ENCODE data around the gene POU4F2.

POU4F2 gene

DNA sequence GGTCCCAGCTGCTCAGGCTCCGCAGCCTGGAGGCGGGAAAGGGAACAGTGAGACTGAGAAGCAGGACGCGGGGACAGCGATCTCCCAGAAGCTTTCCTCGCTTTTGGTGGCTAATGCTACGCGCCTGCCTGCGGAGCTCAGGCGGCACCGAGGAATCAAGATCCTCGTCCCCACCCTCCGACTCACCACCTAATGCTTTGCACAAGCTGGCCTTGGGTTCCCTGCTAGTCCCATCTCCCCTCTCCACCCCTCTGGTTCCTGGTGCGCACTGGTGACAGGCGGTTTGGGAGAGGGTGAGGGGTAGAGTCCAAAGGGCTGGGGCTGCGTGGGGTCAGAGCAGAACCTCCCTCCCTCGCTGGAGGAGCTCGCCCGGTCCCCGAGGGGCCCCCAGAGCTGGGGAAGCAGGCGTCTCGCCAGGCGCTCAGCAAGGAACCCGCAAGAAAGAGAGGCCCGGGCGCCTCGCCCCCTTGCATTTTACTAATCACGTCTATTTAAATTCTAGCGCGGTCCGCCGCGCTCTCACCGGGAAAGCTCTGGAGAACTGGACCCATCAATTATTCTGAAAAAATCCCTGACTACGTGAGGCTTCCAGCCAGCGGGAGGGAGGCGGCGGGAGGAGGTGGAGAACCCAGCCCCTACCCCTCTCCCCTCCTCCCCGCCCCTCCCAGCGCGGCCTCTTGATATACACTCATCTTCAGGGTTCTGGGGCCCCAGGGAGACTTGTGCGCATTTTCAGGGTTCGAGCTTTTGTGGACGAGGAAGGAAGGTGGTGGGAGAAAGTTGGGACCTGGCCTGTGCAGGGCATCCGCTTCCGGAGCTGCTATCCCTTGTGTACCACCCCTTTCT is 9.1 kb downstream of the POU4F2 start:
- POLR2A ChIA-PET: no interaction called here
- no peak for TF ChIP-seq FOXM1 (IDR thresholded peaks at IDR 0.05; ENCODE audit: borderline replicate concordance)
- no peak for TF ChIP-seq BHLHE40 (IDR thresholded peaks at IDR 0.05; ENCODE audit: borderline replicate concordance)
- no peak for TF ChIP-seq TARDBP (IDR thresholded peaks at IDR 0.05)
- TF ChIP-seq HDGF (IDR thresholded peaks at IDR 0.05; ENCODE audit: borderline replicate concordance): no peak
- TF ChIP-seq LEF1 (IDR thresholded peaks at IDR 0.05; ENCODE audit: borderline replicate concordance): no peak
- TF ChIP-seq FOXK2 (IDR thresholded peaks at IDR 0.05): no peak
- DNase-seq (ENCODE audit: extremely low spot score): no peak
- CTCF ChIA-PET: no interaction called here

DNA sequence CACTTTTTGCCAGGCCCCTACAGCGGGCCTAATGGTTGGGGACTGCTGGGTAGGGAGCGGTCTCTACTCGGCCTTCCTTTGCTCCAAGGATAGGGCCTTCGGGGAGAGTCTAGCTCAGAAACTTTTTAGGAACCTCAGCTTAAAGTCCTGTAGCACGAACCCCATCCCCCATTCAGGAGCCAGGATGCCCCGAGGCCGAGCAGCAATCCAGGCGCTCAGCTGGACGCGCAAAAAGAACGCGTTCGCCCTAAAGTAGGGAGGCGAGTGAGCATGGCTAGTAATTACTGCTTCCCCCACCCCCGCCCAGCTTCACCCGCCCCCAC is 9.7 kb downstream of the POU4F2 start:
- TF ChIP-seq ELF4 (IDR thresholded peaks at IDR 0.05) (no peak), TARDBP (IDR thresholded peaks at IDR 0.05) (no peak), FOXK2 (IDR thresholded peaks at IDR 0.05) (no peak), FOXA1 (IDR thresholded peaks at IDR 0.05) (no peak), ZNF384 (IDR thresholded peaks at IDR 0.05) (no peak), BHLHE40 (IDR thresholded peaks at IDR 0.05; ENCODE audit: borderline replicate concordance) (no peak), FOXM1 (IDR thresholded peaks at IDR 0.05; ENCODE audit: borderline replicate concordance) (no peak), HDGF (IDR thresholded peaks at IDR 0.05; ENCODE audit: borderline replicate concordance) (no peak), SP1 (IDR thresholded peaks at IDR 0.05) (no peak), LEF1 (IDR thresholded peaks at IDR 0.05; ENCODE audit: borderline replicate concordance) (no peak), ARNT (IDR thresholded peaks at IDR 0.05) (no peak), CTBP1 (IDR thresholded peaks at IDR 0.05; ENCODE audit: borderline replicate concordance) (no peak), SUZ12 (IDR thresholded peaks at IDR 0.05) (no peak), NFRKB (IDR thresholded peaks at IDR 0.05) (no peak), L3MBTL2 (conservative IDR thresholded peaks at IDR 0.05) (no peak)
- TF ChIP-seq, protein P1, sequence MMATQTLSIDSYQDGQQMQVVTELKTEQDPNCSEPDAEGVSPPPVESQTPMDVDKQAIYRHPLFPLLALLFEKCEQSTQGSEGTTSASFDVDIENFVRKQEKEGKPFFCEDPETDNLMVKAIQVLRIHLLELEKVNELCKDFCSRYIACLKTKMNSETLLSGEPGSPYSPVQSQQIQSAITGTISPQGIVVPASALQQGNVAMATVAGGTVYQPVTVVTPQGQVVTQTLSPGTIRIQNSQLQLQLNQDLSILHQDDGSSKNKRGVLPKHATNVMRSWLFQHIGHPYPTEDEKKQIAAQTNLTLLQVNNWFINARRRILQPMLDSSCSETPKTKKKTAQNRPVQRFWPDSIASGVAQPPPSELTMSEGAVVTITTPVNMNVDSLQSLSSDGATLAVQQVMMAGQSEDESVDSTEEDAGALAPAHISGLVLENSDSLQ (IDR thresholded peaks at IDR 0.05): no peak
- CTCF ChIA-PET: no interaction called here
- POLR2A ChIA-PET: no interaction called here
- no peak for DNase-seq (ENCODE audit: extremely low spot score)

DNA sequence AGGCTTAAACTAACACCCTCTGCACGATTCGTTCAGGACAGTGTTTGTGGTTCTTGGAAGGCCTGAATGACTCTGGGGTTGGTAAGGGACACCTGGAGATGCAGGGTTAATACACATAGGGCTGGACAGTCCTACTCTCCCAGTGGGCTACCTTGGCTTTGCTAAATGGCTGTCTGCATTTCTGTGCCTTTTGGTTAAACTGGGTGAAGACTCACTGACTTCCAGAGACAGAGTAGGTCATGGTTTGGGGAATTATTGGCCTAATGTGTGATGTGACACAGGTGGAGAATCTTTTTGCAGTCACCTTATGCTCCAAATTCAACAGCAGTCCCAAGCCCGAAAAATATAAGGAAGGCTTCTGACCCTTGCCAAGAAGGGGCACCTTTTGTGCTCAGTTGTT is 10.5 kb downstream of the POU4F2 start:
- ChIA-PET CTCF (no interaction called here), POLR2A (no interaction called here)
- no peak for DNase-seq (ENCODE audit: extremely low spot score)
- no peak for TF ChIP-seq BHLHE40 (IDR thresholded peaks at IDR 0.05; ENCODE audit: borderline replicate concordance)

DNA sequence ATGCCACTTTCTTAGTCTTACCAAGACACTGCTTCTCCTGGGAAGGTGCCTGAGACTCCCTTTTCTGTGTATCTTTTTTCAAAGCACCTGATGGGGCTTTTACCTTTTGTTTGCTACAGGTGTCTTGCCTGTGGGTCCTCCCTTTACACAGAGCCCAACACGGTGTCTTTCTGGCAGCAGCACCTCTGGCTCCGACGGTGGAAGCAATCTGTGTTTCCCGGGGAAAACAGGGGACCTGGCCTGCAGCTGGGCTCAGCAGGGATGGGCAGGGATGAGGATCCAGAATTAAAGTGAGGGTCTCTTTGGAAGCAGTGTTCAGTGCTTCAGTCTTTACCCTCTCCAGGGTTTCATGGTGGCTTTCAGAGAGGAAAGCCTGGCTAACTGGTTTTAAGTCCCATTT is 11.3 kb downstream of the POU4F2 start:
- no peak for DNase-seq (ENCODE audit: extremely low spot score)
- CTCF ChIA-PET: no interaction called here
- POLR2A ChIA-PET: no interaction called here
- TF ChIP-seq SUZ12 (IDR thresholded peaks at IDR 0.05) (no peak), LEF1 (IDR thresholded peaks at IDR 0.05; ENCODE audit: borderline replicate concordance) (no peak)
- TF ChIP-seq, protein P1 (IDR thresholded peaks at IDR 0.05): no peak

DNA sequence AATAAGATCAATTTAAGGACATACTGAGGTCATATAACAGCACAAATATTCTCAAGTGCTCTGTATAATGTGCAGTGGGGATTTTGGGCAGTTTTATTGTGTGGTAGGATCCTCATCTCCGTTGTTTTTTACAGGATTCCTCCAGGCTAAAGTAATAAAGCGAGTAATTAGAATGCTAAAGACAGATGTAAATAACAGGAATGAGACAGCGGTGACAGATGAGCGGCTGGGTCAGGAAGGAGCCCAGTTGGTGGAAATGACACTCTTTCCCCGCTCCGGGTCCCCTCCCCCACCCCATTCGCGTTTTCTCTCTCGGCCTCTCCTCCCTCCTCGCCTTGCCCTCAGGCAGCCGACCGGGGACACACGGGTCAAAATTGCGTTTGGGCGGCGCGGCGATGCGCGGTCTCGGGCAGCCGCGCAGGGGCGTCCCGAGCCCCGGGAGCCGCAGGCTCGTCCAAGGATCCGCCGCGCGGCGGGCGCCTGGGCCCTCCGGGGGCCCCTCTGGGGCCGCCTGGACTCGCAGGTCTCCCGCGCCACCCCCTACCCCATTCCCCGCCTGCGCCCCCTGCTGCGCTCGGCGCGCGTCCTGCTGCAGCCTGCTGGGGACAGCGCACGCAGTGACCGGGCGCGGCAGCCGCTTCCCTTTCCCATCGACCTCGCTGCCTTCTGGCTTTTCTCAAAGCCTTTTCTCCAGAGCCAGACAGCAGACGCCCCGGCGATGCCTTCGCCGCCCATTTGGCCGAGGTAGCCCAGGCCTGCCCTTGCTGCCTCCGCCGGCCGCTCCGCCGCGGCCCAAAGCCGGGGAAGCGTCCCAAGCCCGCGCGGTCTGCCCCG is 16.2 kb downstream of the POU4F2 start:
- ChIA-PET POLR2A (no interaction called here), CTCF (no interaction called here)
- TF ChIP-seq, protein P1 (IDR thresholded peaks at IDR 0.05): peak; percentile 68
- TF ChIP-seq CTBP1 (IDR thresholded peaks at IDR 0.05; ENCODE audit: borderline replicate concordance) (peak; percentile 45; the same call in 1 of the 2 replicates), TARDBP (IDR thresholded peaks at IDR 0.05) (no peak)

DNA sequence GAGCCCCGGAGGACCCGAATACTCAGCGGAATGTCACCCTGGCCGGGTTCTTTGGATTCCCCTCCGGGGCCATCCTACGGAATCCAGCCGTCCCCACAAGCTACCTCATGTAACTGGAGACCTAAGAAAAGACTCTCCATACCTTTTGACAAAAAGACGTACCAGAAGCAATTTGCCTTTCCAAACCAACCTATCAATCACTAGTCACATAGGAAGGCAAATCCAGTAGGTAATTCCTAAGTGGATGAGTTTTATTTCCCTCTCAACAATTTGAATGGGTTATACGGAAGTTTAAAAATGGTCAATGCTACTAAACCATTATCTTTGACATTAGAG is 16.8 kb downstream of the POU4F2 start:
- TF ChIP-seq LEF1 (IDR thresholded peaks at IDR 0.05; ENCODE audit: borderline replicate concordance) (no peak), SUZ12 (IDR thresholded peaks at IDR 0.05) (no peak), L3MBTL2 (conservative IDR thresholded peaks at IDR 0.05) (no peak), FOXA1 (IDR thresholded peaks at IDR 0.05) (no peak), ELF4 (IDR thresholded peaks at IDR 0.05) (no peak), FOXM1 (IDR thresholded peaks at IDR 0.05; ENCODE audit: borderline replicate concordance) (no peak), HDGF (IDR thresholded peaks at IDR 0.05; ENCODE audit: borderline replicate concordance) (no peak), CTBP1 (IDR thresholded peaks at IDR 0.05; ENCODE audit: borderline replicate concordance) (no peak), TARDBP (IDR thresholded peaks at IDR 0.05) (no peak), NFRKB (IDR thresholded peaks at IDR 0.05) (no peak), BHLHE40 (IDR thresholded peaks at IDR 0.05; ENCODE audit: borderline replicate concordance) (no peak), FOXK2 (IDR thresholded peaks at IDR 0.05) (no peak)
- TF ChIP-seq, protein P1 (IDR thresholded peaks at IDR 0.05): no peak
- CTCF ChIA-PET: no interaction called here
- POLR2A ChIA-PET: no interaction called here
- DNase-seq (ENCODE audit: extremely low spot score): no peak

More for the DNA sequence above, 16.2 kb downstream of the POU4F2 start:
- peak; percentile 62 for DNase-seq (ENCODE audit: extremely low spot score)

All from HEK293T (cell line).